ENCODE data around the gene SF3B4.
A peak's percentile ranks its signal among the peaks of the same experiment; 100 is the strongest.
"Not testable (repeated sequence)": the region's sequence is repeated elsewhere in the genome, so short reads cannot be mapped to it uniquely, and the experiment has no call there.

Gene SF3B4

GRCh38 chr1:149966405-149966804 lies 38.8 kb upstream of the SF3B4 start:
- in situ Hi-C loops (cut with HindIII; ENCODE audit: low pct_ligation_motif_present, low sequenced_read_pairs) = no loop called here
- Histone ChIP-seq H3K36me3 (replicated peaks) (peaks cover 52% of the 10 kb centered on the region), H3K27ac (no peak overlapping the region), H3K4me3 (ENCODE audit: low read depth, low read length) (no peak overlapping the region), H3K27me3 (replicated peaks) (no peaks in the 10 kb centered on the region)
- TF ChIP-seq CTCF (IDR thresholded peaks at IDR 0.05; ENCODE audit: low read depth, low read length, missing control alignments) = no peak
- no peak for DNase-seq

GRCh38 chr1:149965440-149965839 lies 37.8 kb upstream of the SF3B4 start:
- no peak overlapping the region for H3K27ac ChIP-seq
- DNase-seq = no peak
- no peaks in the 10 kb centered on the region for H3K27me3 ChIP-seq (replicated peaks)
- in situ Hi-C loops (cut with HindIII; ENCODE audit: low pct_ligation_motif_present, low sequenced_read_pairs) = no loop called here
- TF ChIP-seq CTCF (IDR thresholded peaks at IDR 0.05; ENCODE audit: low read depth, low read length, missing control alignments) = no peak
- no peak overlapping the region for H3K4me3 ChIP-seq (ENCODE audit: low read depth, low read length)
- peaks cover 52% of the 10 kb centered on the region for H3K36me3 ChIP-seq (replicated peaks)

- Histone ChIP-seq H3K27me3 (replicated peaks) (no peaks in the 10 kb centered on the region), H3K36me3 (replicated peaks) (peaks cover 50% of the 10 kb centered on the region), H3K4me3 (ENCODE audit: low read depth, low read length) (no peak overlapping the region), H3K27ac (no peak overlapping the region)
- in situ Hi-C loops (cut with HindIII; ENCODE audit: low pct_ligation_motif_present, low sequenced_read_pairs) = no loop called here
- TF ChIP-seq CTCF (IDR thresholded peaks at IDR 0.05; ENCODE audit: low read depth, low read length, missing control alignments) = no peak
- DNase-seq = no peak
These were observed 35.8 kb upstream of the SF3B4 start for GRCh38 chr1:149963358-149963757.

- H3K27me3 ChIP-seq (replicated peaks) = no peaks in the 10 kb centered on the region
- no peak overlapping the region for H3K4me3 ChIP-seq (ENCODE audit: low read depth, low read length)
- TF ChIP-seq CTCF (IDR thresholded peaks at IDR 0.05; ENCODE audit: low read depth, low read length, missing control alignments) = no peak
- no peak overlapping the region for H3K27ac ChIP-seq
- in situ Hi-C loops (cut with HindIII; ENCODE audit: low pct_ligation_motif_present, low sequenced_read_pairs) = no loop called here
- H3K36me3 ChIP-seq (replicated peaks) = peaks cover 53% of the 10 kb centered on the region
- no peak for DNase-seq
These were observed 35.1 kb upstream of the SF3B4 start for GRCh38 chr1:149962736-149963135.

- Histone ChIP-seq H3K36me3 (replicated peaks) (peaks cover 52% of the 10 kb centered on the region), H3K27me3 (replicated peaks) (no peaks in the 10 kb centered on the region), H3K4me3 (ENCODE audit: low read depth, low read length) (no peak overlapping the region), H3K27ac (no peak overlapping the region)
- DNase-seq = peak; percentile 79
- peak; percentile 69 for TF ChIP-seq CTCF (IDR thresholded peaks at IDR 0.05; ENCODE audit: low read depth, low read length, missing control alignments)
- in situ Hi-C loops (cut with HindIII; ENCODE audit: low pct_ligation_motif_present, low sequenced_read_pairs) = no loop called here
These were observed 34.5 kb upstream of the SF3B4 start for GRCh38 chr1:149962039-149962647.

GRCh38 chr1:149957548-149957947 lies 29.9 kb upstream of the SF3B4 start:
- in situ Hi-C loops (cut with HindIII; ENCODE audit: low pct_ligation_motif_present, low sequenced_read_pairs); H3K4me3 ChIP-seq (ENCODE audit: low read depth, low read length): not testable (repeated sequence)
- peaks cover 34% of the 10 kb centered on the region for H3K36me3 ChIP-seq (replicated peaks)

More at GRCh38 chr1:149957548-149957947, 29.9 kb upstream of the SF3B4 start:
- not testable (repeated sequence) for H3K27me3 ChIP-seq (replicated peaks); H3K27ac ChIP-seq; DNase-seq
